GM12878 (cell line): ENCODE data around the gene GADD45A. TPM values are rescaled to one million over a fixed set of nuclear protein-coding genes. Genes with fewer than 3 reads are reported as not detected.

Source experiments
- ATAC-seq: fragments of 200-7000 bp; cut with Tn5 transposase; 3 replicates; pipeline ENCODE4 v1.9.1; 2020; ENCODE audit warnings: mild to moderate bottlenecking, moderate library complexity
- BruUV-seq: library from RNA; stranded (reverse); fragments of 400-500 nt; replicated peaks from 2 replicates; lab custom pipeline; 2021; lab: Mats Ljungman, UMichigan
- CTCF ChIA-PET: fragments of 300-600 bp; sonication (Branson Sonifier 250); formaldehyde crosslinking; extraction: SDS; loops from one replicate; lab custom pipeline; 2021; ENCODE audit warnings: inconsistent platforms; lab: Yijun Ruan, JAX
- POLR2A ChIA-PET: fragments of 350-600 bp; formaldehyde crosslinking; extraction: SDS; loops from one replicate; lab custom pipeline; 2021; ENCODE audit warnings: inconsistent platforms; lab: Charles Lee
- RAD21 ChIA-PET: fragments of 300-600 bp; sonication (Branson Sonifier 250); formaldehyde crosslinking; loops from one replicate; lab custom pipeline; 2023; ENCODE audit warnings: antibody characterized with exemption; ENCODE audit not compliant: unreplicated experiment; lab: Charles Lee
- SMC1A ChIA-PET: fragments of 300-600 bp; sonication (Branson Sonifier 250); formaldehyde crosslinking; loops from one replicate; lab custom pipeline; 2023; ENCODE audit not compliant: unreplicated experiment, uncharacterized antibody; lab: Charles Lee
- DNase-seq: peaks from one replicate; pipeline ENCODE4 v3.0.0-alpha.2; 2011; ENCODE audit warnings: low read depth, low spot score
- FAIRE-seq: peaks from 3 replicates; lab custom pipeline; 2011; peaks lifted over from hg19 to GRCh38; lab: Jason Lieb, UNC
- H2AFZ ChIP-seq: 2 replicates; pipeline ENCODE4 v1.6.0; 2011; ENCODE audit warnings: low read depth, low read length, control low read depth; ENCODE audit not compliant: control insufficient read depth
- H3K27ac ChIP-seq: 2 replicates; pipeline ENCODE4 v1.5.1; 2011; ENCODE audit warnings: control low read depth; ENCODE audit not compliant: control insufficient read depth, insufficient read depth
- H3K27me3 ChIP-seq, 2 experiments: replicated peaks in 1 of 2; 2 replicates each; pipeline versions ENCODE4 v1.6.0 to v1.6.1; 2011; ENCODE audit warnings: low read length in 1 of 2; ENCODE audit not compliant: control insufficient read depth in 2 of 2, insufficient read depth in 2 of 2
- H3K36me3 ChIP-seq, 2 experiments: 2 replicates each; pipeline ENCODE4 v1.5.1; 2011; ENCODE audit warnings: low read length in 1 of 2; ENCODE audit not compliant: control insufficient read depth in 2 of 2, insufficient read depth in 2 of 2
- H3K4me1 ChIP-seq: 2 replicates; pipeline ENCODE4 v1.6.1; 2011; ENCODE audit warnings: mild to moderate bottlenecking, low read length, moderate library complexity, mixed read lengths; ENCODE audit not compliant: control insufficient read depth, insufficient read depth
- H3K4me2 ChIP-seq: 2 replicates; pipeline ENCODE4 v1.6.0; 2011; ENCODE audit warnings: control low read depth; ENCODE audit not compliant: control insufficient read depth, insufficient read depth
- H3K4me3 ChIP-seq: fragments of 200-600 bp; sonication (generic); 2 replicates; pipeline ENCODE4 v1.5.1; 2016
- H3K79me2 ChIP-seq: 2 replicates; pipeline ENCODE4 v1.6.0; 2011; ENCODE audit warnings: low read length; ENCODE audit not compliant: control insufficient read depth, insufficient read depth
- H3K9ac ChIP-seq: 2 replicates; pipeline ENCODE4 v1.8.0; 2011; ENCODE audit warnings: low read length, control low read depth, mixed read lengths; ENCODE audit not compliant: control insufficient read depth, insufficient read depth
- H3K9me3 ChIP-seq: replicated peaks from 3 replicates; pipeline ENCODE4 v1.5.1; 2011; ENCODE audit warnings: mild to moderate bottlenecking, low read length; ENCODE audit not compliant: control insufficient read depth, insufficient read depth
- H4K20me1 ChIP-seq: 2 replicates; pipeline ENCODE4 v1.6.0; 2011; ENCODE audit not compliant: control insufficient read depth, insufficient read depth
- BHLHE40 ChIP-seq, 2 experiments: fragments of 450-650 bp in 1 of 2; IDR thresholded peaks; 2 replicates each; pipeline ENCODE4 v1.6.1; 2011 to 2017; ENCODE audit warnings: low read depth in 2 of 2, borderline replicate concordance in 1 of 2, improper control_type of control experiment in 1 of 2, low read length in 1 of 2, mild to moderate bottlenecking in 1 of 2
- CREB1 ChIP-seq: IDR thresholded peaks from 2 replicates; pipeline ENCODE4 v1.6.1; 2012; ENCODE audit warnings: low read depth, mild to moderate bottlenecking, inconsistent platforms
- ESRRA ChIP-seq: IDR thresholded peaks from 2 replicates; pipeline ENCODE4 v1.6.1; 2012; ENCODE audit warnings: mild to moderate bottlenecking, low read length, improper control_type of control experiment
- FOXK2 ChIP-seq: fragments of 450-650 bp; IDR thresholded peaks from 2 replicates; pipeline ENCODE4 v1.6.1; 2017; ENCODE audit warnings: mild to moderate bottlenecking, moderate library complexity
- HDAC6 ChIP-seq: fragments of 200-600 bp; sonication (generic); IDR thresholded peaks from one replicate; pipeline ENCODE4 v1.8.0; 2017; ENCODE audit warnings: antibody characterized with exemption; ENCODE audit not compliant: unreplicated experiment
- IKZF2 ChIP-seq, 2 experiments: fragments of 450-650 bp; IDR thresholded peaks; 2 replicates each; pipeline ENCODE4 v1.6.1; 2017; ENCODE audit warnings: mild to moderate bottlenecking in 2 of 2, moderate library complexity in 2 of 2
- JUNB ChIP-seq: IDR thresholded peaks from 2 replicates; pipeline ENCODE4 v1.6.1; 2016; ENCODE audit warnings: antibody characterized with exemption, mild to moderate bottlenecking
- RAD21 ChIP-seq: IDR thresholded peaks from 2 replicates; pipeline ENCODE4 v1.6.1; 2011; ENCODE audit warnings: mild to moderate bottlenecking, low read depth, low read length, moderate library complexity; ENCODE audit not compliant: insufficient read depth
- RUNX3 ChIP-seq: IDR thresholded peaks from 2 replicates; pipeline ENCODE4 v1.6.1; 2012; ENCODE audit warnings: low read length, inconsistent platforms
- SPI1 ChIP-seq: IDR thresholded peaks from 2 replicates; pipeline ENCODE4 v1.6.1; 2011; ENCODE audit warnings: low read depth, mild to moderate bottlenecking, low read length, moderate library complexity, borderline replicate concordance; ENCODE audit not compliant: insufficient read depth
- SREBF1 ChIP-seq: IDR thresholded peaks from 2 replicates; pipeline ENCODE4 v1.6.1; 2012; ENCODE audit warnings: mild to moderate bottlenecking, low read length
- ZNF622 ChIP-seq: fragments of 450-650 bp; IDR thresholded peaks from 2 replicates; pipeline ENCODE4 v1.6.1; 2017; ENCODE audit warnings: mild to moderate bottlenecking, inconsistent platforms
- WGBS: methylation state at CpG from one replicate; pipeline ENCODE4 v1.1.6; 2016; ENCODE audit warnings: low lambda C conversion rate; ENCODE audit not compliant: insufficient replicate concordance, insufficient coverage; ENCODE audit errors: missing lambda C conversion rate; 5-methylcytosine and 5-hydroxymethylcytosine counted together
- in situ Hi-C: fragments of 300-500 bp; cut with MboI; formaldehyde crosslinking; loops from 9 replicates; pipeline ENCODE4 v1.14.3; 2018; ENCODE audit warnings: mixed read lengths
- intact Hi-C: fragments of 100-400 bp; cut with micrococcal nuclease; formaldehyde crosslinking; loops from one replicate; pipeline ENCODE4 v1.14.2; 2022; ENCODE audit not compliant: unreplicated experiment
- polyA plus RNA-seq, 11 experiments: library from polyadenylated mRNA; depleted of rRNA in 4 of 11; unstranded in 6 of 11; stranded (reverse) in 5 of 11; fragments of >200 nt; fragmentation: Nextera tagmentation in 4 of 11; fragmentation: Illumina TruSeq in 1 of 11; extraction: Ambion mirVana in 4 of 11; extraction: Trizol in 1 of 11; gene quantifications; 1 replicate in 1 of 11; 2 replicates in 10 of 11; pipeline versions ENCODE4 v1.2.1 to v1.2.3, GENCODE V29; 2011 to 2016; ENCODE audit warnings: inconsistent platforms in 2 of 11, missing spikeins in 2 of 11, low read depth in 1 of 11
- total RNA-seq, 4 experiments: library from RNA; depleted of rRNA in 3 of 4; stranded (reverse); fragments of >200 nt in 3 of 4; fragmentation: Illumina TruSeq in 1 of 4; extraction: Trizol in 1 of 4; gene quantifications; 2 replicates each; pipeline versions ENCODE4 v1.2.1 to v1.2.3, GENCODE V29; 2013 to 2021
- TF ChIP-seq, protein P1 (sequence below): fragments of 450-650 bp; IDR thresholded peaks from 2 replicates; pipeline ENCODE4 v1.6.1; 2018; ENCODE audit warnings: borderline replicate concordance, mild to moderate bottlenecking; ENCODE audit not compliant: partially characterized antibody

GADD45A gene
- total and polyA plus RNA-seq, 10 of the 15 experiments (the other 5 are each of a cell fraction or from before 2014, with no cell fraction given): 4.7 to 48.9 (median 18.5) TPM

GRCh38 chr1:67723126-67723525, 38.1 kb downstream of the GADD45A start:
- SMC1A ChIA-PET: interaction anchor here (0.5 to 6.4 kb wide), 9 partner anchors 10 to 38 kb away, joined by 3 to 33 read pairs (median 4); no protein-coding TSS in a partner anchor
- H3K9ac ChIP-seq: no peak overlapping the region

GRCh38 chr1:67723620-67724019, 38.6 kb downstream of the GADD45A start:
- Histone ChIP-seq H3K27me3 (no peaks in the 10 kb centered on the region), H3K79me2 (no peaks in the 10 kb centered on the region), H4K20me1 (no peaks in the 10 kb centered on the region), H3K9ac (no peak overlapping the region), H3K4me1 (peaks cover 3% of the 10 kb centered on the region; the same call in 1 of the 2 replicates), H2AFZ (peak overlapping the region; percentile 59), H3K4me2 (no peak overlapping the region), H3K27ac (no peak overlapping the region), H3K4me3 (no peak overlapping the region), H3K9me3 (no peaks in the 10 kb centered on the region), H3K36me3 (no peaks in the 10 kb centered on the region)
- BruUV-seq: no TSS peak
- ATAC-seq: peak; percentile 91
- in situ Hi-C loops: no loop called here
- ChIA-PET SMC1A (interaction anchor here (0.5 to 6.4 kb wide), 16 partner anchors 9 to 132 kb away, joined by 3 to 33 read pairs (median 4); no protein-coding TSS in a partner anchor), CTCF (interaction anchor here (0.6 to 1.8 kb wide), 7 partner anchors 9 to 188 kb away, joined by 3 to 7 read pairs (median 4); no protein-coding TSS in a partner anchor), RAD21 (interaction anchor here (0.6 to 2.0 kb wide), 7 partner anchors 9 to 80 kb away, joined by 3 to 12 read pairs (median 4); no protein-coding TSS in a partner anchor), POLR2A (interaction anchor here (0.9 to 1.3 kb wide), 2 partner anchors 18 to 39 kb away, joined by 3 to 5 read pairs; partner anchors contain the start of gene GADD45A)
- 0% methylated on average over 2 of the region's 2 CpGs for whole genome bisulfite sequencing
- DNase-seq: no peak
- intact Hi-C loops: no loop called here
- TF ChIP-seq RUNX3: 0 out of 2 replicates have a peak, but pooled peaks have one; percentile 16
- TF ChIP-seq IKZF2 (IDR thresholded peaks at IDR 0.05): peak in 1 of 2 experiments; percentile 16; a peak in 1 of 4 replicates
- 0 out of 2 replicates have a peak, but pooled peaks have one; percentile 80 for TF ChIP-seq ESRRA
- TF ChIP-seq, protein P1, sequence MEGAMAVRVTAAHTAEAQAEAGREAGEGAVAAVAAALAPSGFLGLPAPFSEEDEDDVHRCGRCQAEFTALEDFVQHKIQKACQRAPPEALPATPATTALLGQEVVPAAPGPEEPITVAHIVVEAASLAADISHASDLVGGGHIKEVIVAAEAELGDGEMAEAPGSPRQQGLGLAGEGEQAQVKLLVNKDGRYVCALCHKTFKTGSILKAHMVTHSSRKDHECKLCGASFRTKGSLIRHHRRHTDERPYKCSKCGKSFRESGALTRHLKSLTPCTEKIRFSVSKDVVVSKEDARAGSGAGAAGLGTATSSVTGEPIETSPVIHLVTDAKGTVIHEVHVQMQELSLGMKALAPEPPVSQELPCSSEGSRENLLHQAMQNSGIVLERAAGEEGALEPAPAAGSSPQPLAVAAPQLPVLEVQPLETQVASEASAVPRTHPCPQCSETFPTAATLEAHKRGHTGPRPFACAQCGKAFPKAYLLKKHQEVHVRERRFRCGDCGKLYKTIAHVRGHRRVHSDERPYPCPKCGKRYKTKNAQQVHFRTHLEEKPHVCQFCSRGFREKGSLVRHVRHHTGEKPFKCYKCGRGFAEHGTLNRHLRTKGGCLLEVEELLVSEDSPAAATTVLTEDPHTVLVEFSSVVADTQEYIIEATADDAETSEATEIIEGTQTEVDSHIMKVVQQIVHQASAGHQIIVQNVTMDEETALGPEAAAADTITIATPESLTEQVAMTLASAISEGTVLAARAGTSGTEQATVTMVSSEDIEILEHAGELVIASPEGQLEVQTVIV: no peak
- FAIRE-seq: no peak

More at GRCh38 chr1:67723126-67723525, 38.1 kb downstream of the GADD45A start:
- no peak; the same call in 2 of the 3 replicates for ATAC-seq
- WGBS: 57% methylated on average over 1 of the region's 1 CpG
- H3K4me2 ChIP-seq: no peak overlapping the region
- in situ Hi-C loops: no loop called here
- H3K4me1 ChIP-seq: peaks cover 3% of the 10 kb centered on the region; the same call in 1 of the 2 replicates
- H3K79me2 ChIP-seq: no peaks in the 10 kb centered on the region
- H3K27ac ChIP-seq: no peak overlapping the region
- RAD21 ChIA-PET: interaction anchor here (0.6 to 2.0 kb wide), 7 partner anchors 9 to 79 kb away, joined by 3 to 12 read pairs (median 4); no protein-coding TSS in a partner anchor
- H2AFZ ChIP-seq: no peak overlapping the region
- no peak overlapping the region for H3K4me3 ChIP-seq
- no TSS peak for BruUV-seq
- DNase-seq: no peak
- H4K20me1 ChIP-seq: no peaks in the 10 kb centered on the region
- POLR2A ChIA-PET: interaction anchor here (1.3 kb wide), 1 partner anchor 39 kb away, joined by 5 read pairs; the partner anchor contains the start of gene GADD45A
- H3K27me3 ChIP-seq: no peaks in the 10 kb centered on the region
- intact Hi-C loops: no loop called here
- CTCF ChIA-PET: interaction anchor here (0.6 to 1.8 kb wide), 8 partner anchors 10 to 188 kb away, joined by 3 to 7 read pairs (median 4); no protein-coding TSS in a partner anchor
- no peaks in the 10 kb centered on the region for H3K36me3 ChIP-seq
- TF ChIP-seq SPI1 (no peak), RAD21 (no peak), FOXK2 (no peak), JUNB (no peak), ZNF622 (no peak), SREBF1 (no peak), HDAC6 (no peak), CREB1 (no peak), BHLHE40 (IDR thresholded peaks at IDR 0.05; ENCODE audit: borderline replicate concordance in 1 of 2, low read depth in 2 of 2, low read length in 1 of 2) (no peak)
- no peak for FAIRE-seq
- H3K9me3 ChIP-seq: no peaks in the 10 kb centered on the region
